ENCODE measurements around the gene CNKSR3.
"Not testable (repeated sequence)": the region's sequence is repeated elsewhere in the genome, so short reads cannot be mapped to it uniquely, and the experiment has no call there.

The CNKSR3 gene

DNA sequence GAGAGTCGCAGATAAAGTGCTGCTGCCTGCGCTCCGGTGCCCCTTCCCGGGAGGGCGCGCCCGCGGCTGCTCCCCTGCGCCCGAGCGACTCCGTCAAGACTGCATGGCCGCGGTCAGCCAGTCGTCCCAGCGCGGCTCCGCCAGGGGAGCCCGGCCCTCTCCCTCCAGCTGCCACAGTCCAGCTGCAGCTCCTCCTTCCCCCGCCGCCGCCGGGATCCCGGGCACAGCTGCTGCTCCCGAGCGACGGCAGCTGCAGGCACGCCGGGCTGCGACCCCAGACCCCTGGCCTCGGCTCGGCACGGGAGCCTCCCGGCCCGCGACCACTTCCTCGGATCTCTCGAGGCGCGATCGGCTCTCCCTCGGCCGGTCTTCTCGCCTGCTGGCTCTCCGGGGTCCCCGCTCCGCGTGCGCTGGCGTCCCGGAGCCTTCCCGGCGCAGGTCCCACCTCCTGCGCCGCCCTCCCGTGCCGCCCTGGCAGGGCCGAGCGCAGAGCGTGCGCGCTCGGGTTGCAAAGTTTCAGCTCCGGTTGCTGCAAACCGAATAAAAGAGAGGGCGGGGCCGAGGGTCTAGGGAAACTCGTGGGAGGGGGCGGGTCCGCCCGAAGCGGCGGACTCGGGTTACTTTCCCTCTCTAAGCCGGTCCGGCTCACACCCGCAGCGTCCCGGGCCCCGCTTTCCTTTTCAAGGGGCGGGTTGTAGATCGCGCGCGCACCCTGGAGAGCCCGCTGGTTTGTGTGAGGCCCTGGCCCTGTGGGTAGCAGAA lies at the start of gene CNKSR3:
Gene CNKSR3, minus strand, starts transcription at position 542 of the 762 bp plus-strand sequence. CDS start 571 bp downstream, outside the sequence.
- peak; percentile 92 for DNase-seq

DNA sequence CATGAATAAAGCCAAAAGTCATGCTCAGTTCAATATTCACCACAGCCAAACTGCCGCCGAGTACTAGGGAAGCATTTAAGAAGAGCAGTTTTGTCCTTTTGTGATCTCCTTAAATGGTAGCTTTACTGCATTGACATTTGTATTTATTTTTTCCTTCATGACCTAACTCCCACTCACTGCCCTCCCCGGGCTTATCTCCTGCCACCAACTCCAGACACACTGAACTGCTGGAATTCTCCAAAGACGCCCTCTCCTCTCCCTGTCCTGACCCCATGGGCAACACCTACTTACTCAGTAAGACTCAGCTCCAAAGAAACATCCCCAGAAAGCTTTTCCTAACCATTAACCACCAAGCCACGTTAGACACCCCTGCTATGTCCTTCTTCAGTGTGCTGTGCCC lies 48.5 kb upstream of the CNKSR3 start:
- DNase-seq: no peak

DNA sequence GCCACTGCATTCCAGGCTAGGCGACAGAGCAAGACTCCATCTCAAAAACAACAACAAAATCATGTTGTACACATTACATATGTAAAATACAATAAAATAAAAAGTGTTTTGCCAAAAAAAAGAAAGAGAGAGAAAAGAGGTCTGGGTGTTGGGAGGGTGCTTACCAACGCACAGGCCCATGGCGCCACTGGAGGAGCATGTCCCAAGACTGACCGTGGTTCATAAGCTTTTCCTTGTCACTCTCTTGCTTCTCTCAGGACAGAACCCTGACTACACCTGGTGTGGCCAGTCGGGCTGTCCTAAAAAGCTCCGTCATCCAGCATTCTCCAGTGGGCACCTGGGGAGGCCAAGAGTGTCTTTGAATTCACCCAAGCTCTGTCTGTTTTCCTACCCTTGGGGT lies 48.0 kb upstream of the CNKSR3 start:
- DNase-seq: no peak

DNA sequence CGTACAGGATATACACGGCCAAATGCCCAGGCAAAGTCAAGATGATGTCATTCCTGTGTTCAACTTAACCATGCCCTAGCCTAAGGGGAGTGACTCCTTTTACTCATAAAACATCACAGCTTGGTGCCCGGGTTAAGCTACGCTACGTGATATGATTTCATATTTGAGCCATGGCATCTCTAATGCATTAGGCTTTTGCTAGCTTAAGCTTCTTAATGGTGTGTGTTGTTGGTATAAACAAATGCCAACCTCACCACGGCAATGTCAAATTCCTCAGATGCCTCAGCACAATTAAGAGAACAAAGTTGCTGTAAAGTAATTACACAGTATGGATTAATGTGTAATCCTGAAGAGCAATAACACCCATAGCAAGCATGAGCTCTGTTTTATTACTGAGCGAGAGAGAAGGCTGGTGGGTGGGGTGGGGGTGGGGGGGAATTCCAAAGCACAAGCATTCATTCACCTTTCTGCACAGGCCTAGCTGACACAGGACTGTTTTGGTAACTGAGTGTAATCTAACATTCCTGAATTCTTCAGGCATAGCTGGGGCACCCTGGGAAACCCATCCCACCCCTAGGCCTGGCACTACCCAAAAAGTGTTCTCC lies 44.7 kb upstream of the CNKSR3 start:
- no peak for DNase-seq

DNA sequence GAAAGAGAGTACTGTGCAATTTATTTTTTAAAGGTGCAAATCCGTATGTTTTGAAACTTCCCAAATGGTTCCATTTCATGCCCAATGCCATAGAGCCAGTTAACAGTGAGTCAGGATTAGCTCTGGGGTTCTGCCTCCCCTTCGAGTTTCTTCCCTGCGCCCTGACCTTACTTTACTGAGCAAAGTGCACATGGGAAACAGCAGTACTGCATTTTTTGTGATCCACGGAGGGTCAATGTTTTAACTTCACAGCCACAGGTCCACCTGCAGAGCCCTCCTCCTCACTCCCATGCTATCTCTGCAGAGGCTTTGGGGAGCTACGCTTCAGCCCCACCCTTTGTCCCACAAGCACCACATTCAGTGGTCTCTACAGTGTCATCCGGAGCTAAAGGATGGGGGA lies 44.0 kb upstream of the CNKSR3 start:
- DNase-seq: no peak

DNA sequence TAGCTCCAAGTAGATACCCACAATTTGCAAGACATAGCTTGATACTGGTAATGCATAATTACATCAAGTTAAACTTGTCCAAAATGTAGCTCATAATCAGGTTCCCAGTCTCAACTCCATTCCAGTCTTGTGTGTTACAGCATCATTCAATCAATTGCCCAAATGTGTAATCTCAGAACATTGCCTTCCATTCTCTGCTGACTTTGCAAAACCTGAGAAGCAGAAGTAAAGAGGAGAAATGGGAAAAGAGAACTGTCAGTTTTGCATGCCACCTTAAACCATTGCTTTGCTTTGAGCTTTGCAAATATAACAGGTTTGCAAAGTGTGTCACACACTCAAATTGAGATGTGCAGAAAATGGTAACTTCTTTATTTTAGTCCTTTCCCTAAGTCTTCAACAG lies 40.3 kb upstream of the CNKSR3 start:
- no peak for DNase-seq

DNA sequence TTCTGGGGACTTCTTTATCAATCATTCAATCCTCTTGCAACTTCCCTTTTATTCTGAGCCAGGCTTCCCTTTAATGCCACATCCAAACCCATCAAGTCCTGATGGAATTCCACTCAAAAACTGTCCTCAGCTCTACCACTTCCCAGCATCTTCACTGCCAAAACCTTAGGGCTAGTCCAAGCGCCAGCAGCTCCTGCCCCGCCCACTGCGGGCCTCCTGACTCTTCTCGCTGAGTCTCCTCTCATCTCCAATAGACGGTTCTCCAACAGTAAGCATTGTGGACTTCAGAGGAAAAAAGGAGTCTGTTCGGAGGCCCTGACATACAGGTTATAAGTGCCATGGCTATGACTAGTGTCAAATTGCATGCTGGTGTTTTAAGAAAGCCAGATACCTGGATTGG lies 38.7 kb upstream of the CNKSR3 start:
- DNase-seq: peak; percentile 25

DNA sequence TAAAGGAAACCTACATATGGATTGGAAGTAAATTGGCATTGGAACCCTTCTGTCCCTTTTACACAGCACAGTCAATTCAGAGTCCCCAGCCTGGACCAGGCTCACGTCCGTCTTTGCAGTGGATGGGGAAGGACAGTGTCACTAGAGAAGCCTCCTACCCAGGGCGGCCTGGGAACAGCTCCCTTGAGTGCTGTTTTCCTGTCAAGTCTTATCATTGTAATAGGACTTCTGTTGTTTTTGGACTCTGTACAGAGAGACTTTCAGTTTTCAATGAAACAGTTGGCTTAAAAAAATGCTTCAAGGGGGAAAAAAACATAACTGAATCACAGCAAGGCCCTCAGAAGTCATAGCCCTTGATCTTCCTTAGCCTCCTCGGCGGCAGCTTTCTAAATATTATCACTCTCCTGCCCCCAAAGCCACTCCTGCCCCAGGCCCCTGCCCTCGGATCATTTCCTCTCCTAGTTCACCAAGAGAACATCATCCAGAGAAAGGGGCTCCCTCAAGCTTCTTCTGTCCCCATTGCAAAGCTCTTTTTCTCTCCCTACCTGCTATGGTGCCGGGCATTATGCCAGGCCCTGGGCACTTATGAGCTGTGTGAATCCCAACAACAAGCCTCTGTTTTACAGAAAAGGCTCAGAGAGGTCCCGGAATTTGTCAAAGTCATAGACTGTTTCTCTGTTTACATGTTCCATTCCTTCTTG lies 37.8 kb upstream of the CNKSR3 start:
- peak; percentile 80 for DNase-seq

DNA sequence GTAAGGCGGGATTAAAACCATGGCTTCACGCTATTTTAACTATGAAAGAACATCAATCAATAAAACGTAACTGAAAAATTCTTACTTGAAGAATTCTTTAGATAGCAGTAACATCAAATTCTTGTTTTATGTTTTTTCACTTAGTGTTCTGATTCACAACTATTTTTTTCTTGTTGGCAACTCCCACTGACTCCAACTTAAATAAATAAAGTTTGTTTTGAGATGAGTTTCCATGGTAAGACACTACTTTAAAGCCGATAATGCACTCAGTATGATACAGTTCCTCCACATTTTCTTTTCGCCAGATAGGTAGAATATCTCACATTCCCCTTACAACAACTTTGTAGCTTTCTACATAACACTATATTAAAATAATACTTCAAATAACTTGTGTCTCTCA lies 33.1 kb upstream of the CNKSR3 start:
- no peak for DNase-seq

DNA sequence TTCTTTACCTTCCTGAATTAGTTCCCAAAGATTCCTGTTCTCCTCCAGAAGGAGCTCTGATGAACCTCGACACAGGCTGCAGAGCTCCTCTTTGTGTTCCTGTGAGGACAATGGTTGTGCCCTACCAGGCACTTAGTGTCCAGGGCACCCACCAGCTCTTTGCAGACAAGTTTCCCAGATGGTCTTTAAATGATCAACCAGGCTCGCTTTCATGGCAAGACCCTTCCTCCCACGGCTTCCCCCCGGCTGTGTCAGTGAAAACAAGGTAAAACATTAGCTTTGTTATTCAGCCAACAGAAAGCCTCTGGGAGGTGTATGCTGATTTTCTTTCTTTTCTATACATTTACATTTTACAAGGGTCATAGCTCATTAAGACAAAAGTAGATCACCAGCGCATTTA lies 32.3 kb upstream of the CNKSR3 start:
- no peak for DNase-seq

DNA sequence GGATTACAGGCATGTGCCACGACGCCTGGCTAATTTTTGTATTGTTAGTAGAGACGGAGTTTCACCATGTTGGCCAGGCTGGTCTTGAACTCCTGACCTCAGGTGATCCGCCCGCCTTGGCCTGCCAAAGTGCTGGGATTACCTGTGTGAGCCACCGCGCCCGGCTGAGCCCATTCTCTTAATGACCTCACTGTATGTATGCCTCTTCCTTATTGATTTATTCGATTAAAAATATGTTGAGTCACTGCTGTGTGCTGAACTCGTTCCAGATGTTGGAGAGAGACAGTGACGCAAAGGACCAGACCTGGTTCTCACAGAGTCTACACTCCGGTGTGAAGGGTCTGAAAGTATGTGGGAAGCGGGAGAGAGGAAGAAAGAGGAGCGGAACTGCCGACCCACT lies 31.4 kb upstream of the CNKSR3 start:
- not testable (repeated sequence) for DNase-seq

DNA sequence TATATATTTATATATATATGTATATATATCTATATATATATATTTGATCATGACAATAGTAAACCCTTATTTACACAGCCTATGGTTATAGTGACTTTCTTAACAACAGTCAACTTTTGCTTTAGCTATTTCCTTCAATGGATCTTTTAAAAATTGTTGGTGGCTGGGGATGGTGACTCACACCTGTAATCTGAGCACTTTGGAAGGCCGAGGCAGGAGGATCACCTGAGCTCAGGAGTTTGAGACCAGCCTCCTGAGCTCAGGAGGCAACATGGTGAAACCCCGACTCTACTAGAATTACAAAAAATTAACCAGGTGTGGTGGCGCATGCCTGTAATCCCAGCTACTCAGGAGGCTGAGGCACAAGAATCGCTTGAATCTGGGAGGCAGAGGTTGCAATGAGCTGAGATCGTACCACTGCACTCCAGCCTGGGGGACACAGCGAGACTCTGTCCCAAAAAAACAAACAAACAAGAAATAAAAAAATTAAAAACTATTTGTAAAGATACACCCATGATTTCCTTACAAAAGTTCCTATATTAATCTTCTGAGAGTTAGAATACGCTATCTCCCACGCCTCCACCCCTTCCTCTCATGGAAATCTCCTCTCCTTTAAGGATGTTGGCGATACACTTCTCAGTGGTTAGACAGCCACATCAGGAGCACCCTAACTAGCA lies 29.2 kb upstream of the CNKSR3 start:
- no peak for DNase-seq

DNA sequence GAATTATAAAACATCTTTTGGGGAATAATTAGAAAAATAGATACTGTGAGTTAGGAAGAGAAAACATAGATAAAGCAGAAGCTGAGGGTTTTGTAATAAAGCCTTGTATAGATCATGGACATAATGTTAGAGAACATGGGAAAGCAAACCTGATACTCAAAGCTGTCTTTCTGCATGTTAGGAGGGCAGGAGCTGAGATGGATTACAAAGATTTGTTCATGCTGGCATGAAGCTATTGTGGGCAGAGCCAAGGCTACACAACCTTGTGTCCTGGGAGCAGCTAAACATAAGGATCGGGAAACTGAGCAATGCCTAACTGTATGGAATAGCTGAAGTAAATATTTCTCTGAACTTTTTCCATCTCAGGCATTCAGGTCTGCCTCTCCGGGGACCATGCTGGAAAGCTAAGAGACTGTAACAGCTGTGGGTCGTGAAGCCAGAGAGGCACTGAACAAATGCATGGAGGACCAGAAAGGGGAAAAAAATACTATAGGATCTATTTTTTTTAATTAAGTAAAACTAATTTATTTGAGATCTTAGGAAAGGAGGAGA lies 28.2 kb upstream of the CNKSR3 start:
- DNase-seq: no peak

DNA sequence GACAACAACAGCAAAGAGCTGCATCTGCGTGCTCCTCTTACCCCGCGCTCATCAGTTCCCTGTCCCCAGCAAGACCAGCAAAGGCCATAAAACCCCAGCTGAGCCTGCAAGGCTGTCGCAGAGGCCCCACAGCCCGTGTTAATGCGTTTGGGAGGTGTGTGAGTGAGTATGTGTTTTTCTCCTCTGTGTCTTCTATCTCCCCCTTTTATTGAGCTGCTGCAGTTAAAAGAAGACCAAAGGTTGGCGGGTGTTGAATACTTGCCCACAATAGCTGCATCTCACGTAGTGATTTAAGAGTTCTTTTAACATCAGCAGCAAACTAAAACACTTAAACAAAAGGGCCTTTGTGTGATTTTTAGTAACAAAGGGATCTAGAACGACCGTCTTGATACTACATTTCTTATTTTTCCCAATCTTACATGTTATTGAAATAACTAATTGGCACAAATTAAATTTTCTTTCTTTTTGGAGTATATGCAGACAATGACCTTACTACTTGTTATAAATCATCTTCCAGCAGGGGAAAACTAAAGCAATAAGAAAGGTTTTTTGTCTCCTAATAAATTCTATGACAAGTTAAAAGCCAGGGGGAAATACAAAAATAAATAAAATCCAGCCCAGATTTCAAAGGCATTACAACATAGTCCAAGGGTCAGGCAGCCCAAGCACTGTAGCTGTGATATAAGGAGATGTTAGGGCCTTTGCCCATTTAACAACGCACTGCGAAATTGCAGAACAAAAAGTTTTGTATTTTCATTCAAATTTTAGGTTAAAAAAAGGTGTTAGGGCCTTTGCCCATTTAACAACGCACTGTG lies 27.2 kb upstream of the CNKSR3 start:
- DNase-seq: no peak

DNA sequence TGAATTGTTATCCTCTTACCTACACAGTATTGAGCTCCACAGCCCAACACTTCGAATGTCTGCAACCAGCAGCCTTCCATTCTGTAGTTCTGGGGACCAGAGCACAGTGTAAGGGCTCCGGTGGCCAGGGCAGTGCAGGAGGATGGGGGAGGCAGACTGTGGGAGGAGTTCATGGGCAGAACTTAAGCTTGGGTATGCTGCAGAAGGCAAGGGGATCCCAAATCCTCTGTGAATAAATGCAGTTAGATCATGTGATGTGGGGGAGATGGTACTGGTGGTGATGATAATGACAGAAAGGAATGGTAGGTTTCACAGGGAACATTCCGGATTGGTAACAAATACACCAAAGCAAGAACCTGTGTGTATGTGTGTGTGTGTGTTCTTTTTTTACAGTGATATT lies 26.5 kb upstream of the CNKSR3 start:
- no peak for DNase-seq

DNA sequence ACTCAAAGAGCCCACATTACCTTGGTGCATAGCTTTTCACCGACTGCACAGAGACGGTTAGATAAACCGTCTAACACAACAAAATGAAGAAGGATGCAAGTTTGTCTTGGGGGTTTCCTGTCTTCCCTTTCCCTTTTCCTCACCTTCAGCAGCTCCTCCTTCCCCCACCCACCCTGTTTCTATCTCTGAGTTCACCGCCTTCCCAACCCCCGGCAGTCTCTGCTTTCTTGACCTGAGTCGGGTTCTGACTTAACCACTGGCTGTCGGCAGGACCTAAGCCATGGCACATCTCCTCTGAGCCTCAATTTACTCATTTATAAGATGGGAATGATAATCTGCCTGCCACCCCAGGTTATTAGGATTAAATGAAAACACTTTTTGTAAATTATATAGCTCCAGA lies 25.8 kb upstream of the CNKSR3 start:
- no peak for DNase-seq

DNA sequence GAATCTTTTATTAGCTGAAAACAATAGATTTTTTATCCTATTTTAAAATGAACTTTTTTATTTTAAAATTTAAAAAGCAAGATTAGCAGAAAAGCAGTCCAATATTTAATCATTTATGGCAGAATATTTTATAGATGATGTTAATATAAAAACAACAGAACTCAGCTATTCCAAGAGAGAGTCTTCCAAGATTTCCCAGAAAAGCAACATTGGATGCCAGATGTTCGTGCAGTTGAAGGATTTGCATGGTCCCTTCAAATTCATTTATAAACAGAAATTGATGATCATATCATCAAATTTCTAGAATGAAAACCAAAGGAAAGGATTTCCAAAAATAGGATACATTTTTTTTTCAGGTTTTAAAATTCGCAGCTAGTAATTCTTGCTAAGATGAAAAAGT lies 25.4 kb upstream of the CNKSR3 start:
- DNase-seq: no peak

DNA sequence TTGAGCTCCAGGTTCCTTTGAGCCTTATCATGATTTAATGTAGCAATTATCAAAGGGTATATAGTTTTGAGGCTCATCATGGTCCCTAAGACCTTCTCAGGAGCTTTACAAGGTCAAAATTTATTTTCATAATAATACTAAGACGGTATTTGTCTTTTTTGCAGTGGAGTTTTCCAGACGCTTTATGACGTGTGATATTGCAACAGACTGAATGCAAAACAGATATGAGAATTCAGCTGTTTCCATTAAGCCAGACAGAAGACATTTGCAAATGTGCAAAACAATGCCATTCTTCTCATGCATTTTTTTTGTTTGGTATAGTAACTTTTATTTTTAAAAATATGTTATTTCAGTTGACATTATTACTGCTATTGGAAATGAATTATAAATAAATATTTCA lies 24.7 kb upstream of the CNKSR3 start:
- no peak for DNase-seq

DNA sequence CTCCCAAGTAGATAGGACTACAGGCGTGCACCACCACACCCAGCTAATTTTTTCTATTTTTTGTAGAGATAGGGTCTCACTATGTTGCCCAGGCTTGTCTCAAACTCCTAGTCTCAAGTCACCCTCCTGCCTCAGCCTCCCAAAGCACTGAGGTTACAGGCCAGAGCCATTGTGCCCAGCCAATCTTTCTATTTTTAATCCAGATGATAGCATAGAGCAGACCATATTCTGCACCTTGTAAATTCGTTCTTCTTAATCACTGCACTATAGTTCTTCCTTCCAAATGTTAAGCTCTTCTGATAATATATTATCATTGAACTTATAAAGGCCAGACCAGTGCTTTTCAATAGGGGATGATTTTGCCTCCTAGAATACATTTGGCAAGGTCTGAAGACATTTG lies 24.0 kb upstream of the CNKSR3 start:
- DNase-seq: no peak

DNA sequence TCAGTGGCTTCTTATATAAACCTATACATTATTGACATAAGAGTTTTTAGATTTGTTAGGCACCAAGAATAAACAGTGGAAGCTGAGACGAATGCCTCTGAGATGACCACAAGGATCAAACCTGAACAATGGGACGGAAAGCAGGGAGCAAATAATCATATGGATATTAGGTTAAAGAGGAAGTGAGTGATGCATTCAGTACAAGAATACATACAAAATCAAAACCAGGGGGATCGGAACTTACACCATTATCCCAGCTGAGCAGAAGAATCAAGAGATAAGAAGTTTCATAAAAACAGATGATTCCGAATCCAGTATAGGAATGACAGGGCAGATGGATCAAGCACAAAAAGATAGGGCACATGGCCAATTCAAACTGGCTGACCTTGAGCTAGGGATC lies 21.9 kb upstream of the CNKSR3 start:
- no peak for DNase-seq

DNA sequence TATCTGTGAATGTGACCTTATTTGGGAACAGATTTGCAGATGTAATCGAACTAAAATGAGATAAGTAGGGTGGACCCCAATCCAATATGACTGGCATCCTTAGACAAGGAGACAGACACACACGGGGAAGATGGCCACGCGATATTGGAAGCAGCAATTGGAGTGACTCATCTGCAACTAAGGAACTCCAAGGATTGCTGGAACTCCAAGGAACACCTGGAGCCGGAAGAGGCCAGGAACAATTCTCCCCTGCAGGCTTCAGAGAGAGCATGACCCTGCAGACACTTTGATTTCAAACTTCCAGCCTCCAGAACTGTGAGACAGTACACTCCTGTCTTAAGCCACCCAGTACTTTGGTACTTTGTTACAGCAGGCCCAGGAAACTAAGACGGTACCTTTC lies 19.5 kb upstream of the CNKSR3 start:
- DNase-seq: no peak

DNA sequence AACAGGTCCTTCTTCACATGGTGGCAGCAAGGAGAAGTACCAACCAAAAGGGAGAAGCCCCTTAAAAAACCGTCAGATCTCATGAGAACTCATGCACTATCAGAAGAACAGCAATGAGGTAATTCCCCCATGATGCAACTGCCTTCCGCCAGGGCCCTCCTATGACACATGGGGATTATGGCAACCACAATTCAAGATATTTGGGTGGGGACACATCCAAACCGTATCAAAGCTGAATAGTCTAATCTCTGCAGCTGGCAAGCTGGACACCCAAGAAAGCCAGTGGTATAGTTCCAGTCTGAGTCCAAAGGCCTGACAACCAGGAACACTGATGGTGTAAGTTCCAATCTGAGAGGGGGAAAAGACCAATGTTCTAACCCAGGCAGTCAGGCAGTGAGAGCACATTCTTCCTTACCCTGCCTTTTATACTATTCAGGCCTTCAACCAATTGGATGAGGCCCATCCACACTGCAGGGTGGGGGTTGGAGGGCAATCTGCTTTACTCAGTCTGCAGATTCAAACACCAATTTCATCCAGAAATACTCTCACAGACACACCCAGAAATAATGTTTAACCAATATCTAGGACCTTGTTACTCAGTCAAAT lies 17.9 kb upstream of the CNKSR3 start:
- DNase-seq: no peak

All from NCI-H2029 treated with DMSO at 0.1 percent for 48 hours (cell line).